H1 (cell line): Measurements from ENCODE around the gene PRRG2. TPM values are rescaled to one million over a fixed set of nuclear protein-coding genes. Genes with fewer than 3 reads are reported as not detected.

Source experiments
- CTCF ChIA-PET: fragments of 300-600 bp; sonication (Branson Sonifier 250); formaldehyde crosslinking; loops from one replicate; lab custom pipeline; 2021; ENCODE audit not compliant: partially characterized antibody; lab: Charles Lee
- POLR2A ChIA-PET: fragments of 300-600 bp; sonication (Branson Sonifier 250); formaldehyde crosslinking; loops from one replicate; lab custom pipeline; 2021; ENCODE audit warnings: inconsistent platforms; ENCODE audit not compliant: partially characterized antibody; lab: Charles Lee
- DNase-seq, 2 experiments: peaks; one replicate each; pipeline versions ENCODE4 v3.0.0 to v3.0.0-alpha.2; 2010 to 2022; ENCODE audit warnings: low spot score in 2 of 2, low read depth in 1 of 2, mixed read lengths in 1 of 2
- FAIRE-seq: peaks from 2 replicates; lab custom pipeline; 2011; peaks lifted over from hg19 to GRCh38; lab: Jason Lieb, UNC
- H2AFZ ChIP-seq: 2 replicates; pipeline ENCODE4 v1.8.1; 2012; ENCODE audit warnings: low read length, inconsistent platforms
- H2AK5ac ChIP-seq: 2 replicates; pipeline ENCODE4 v1.6.1; 2013; ENCODE audit warnings: low read depth, low read length
- H2BK120ac ChIP-seq: replicated peaks from 2 replicates; pipeline ENCODE3; 2013; ENCODE audit warnings: low read depth, low read length, inconsistent platforms
- H2BK12ac ChIP-seq: 2 replicates; pipeline ENCODE4 v1.6.1; 2013; ENCODE audit warnings: low read depth, low read length
- H2BK15ac ChIP-seq: 2 replicates; pipeline ENCODE4 v1.6.1; 2013; ENCODE audit warnings: low read length
- H2BK20ac ChIP-seq: 2 replicates; pipeline ENCODE4 v1.6.1; 2013; ENCODE audit warnings: low read length
- H2BK5ac ChIP-seq: 2 replicates; pipeline ENCODE4 v1.6.1; 2013; ENCODE audit warnings: low read depth, low read length
- H3K14ac ChIP-seq: 2 replicates; pipeline ENCODE4 v1.6.1; 2013; ENCODE audit warnings: inconsistent platforms; ENCODE audit not compliant: insufficient read length
- H3K18ac ChIP-seq: 2 replicates; pipeline ENCODE4 v1.6.1; 2013; ENCODE audit warnings: low read length; ENCODE audit errors: extremely low read depth
- H3K23ac ChIP-seq: 2 replicates; pipeline ENCODE4 v1.6.1; 2013; ENCODE audit warnings: inconsistent platforms; ENCODE audit not compliant: insufficient read length
- H3K23me2 ChIP-seq: 2 replicates; pipeline ENCODE4 v1.6.1; 2013; ENCODE audit warnings: low read depth, low read length
- H3K27ac ChIP-seq: 2 replicates; pipeline ENCODE4 v1.6.1; 2011; ENCODE audit warnings: low read depth, low read length, inconsistent platforms
- H3K27me3 ChIP-seq, 4 experiments: replicated peaks in 1 of 4; 1 replicate in 1 of 4; 2 replicates in 3 of 4; pipeline versions ENCODE4 v1.6.1 to v1.8.1; 2011 to 2013; ENCODE audit warnings: low read length in 3 of 4, mild to moderate bottlenecking in 3 of 4, inconsistent platforms in 2 of 4, mixed read lengths in 2 of 4, moderate library complexity in 1 of 4; ENCODE audit not compliant: control insufficient read depth in 3 of 4, insufficient read depth in 3 of 4; ENCODE audit errors: extremely low read depth in 1 of 4
- H3K36me3 ChIP-seq, 4 experiments: 2 replicates each; pipeline versions ENCODE4 v1.6.1 to v1.8.1; 2011 to 2013; ENCODE audit warnings: mild to moderate bottlenecking in 4 of 4, low read length in 3 of 4, moderate library complexity in 2 of 4, control low read depth in 1 of 4, inconsistent platforms in 1 of 4; ENCODE audit not compliant: insufficient read depth in 4 of 4, control insufficient read depth in 2 of 4
- H3K4ac ChIP-seq: replicated peaks from 2 replicates; pipeline ENCODE3; 2013; ENCODE audit warnings: low read length, low read depth, mixed read lengths, inconsistent platforms; ENCODE audit not compliant: insufficient read length
- H3K4me1 ChIP-seq, 4 experiments: replicated peaks in 1 of 4; 1 replicate in 1 of 4; 2 replicates in 3 of 4; pipeline versions ENCODE4 v1.6.1 to v1.8.1; 2011 to 2013; ENCODE audit warnings: low read length in 3 of 4, inconsistent platforms in 2 of 4, mixed read lengths in 1 of 4; ENCODE audit not compliant: insufficient read depth in 4 of 4, control insufficient read depth in 3 of 4
- H3K4me2 ChIP-seq, 2 experiments: 2 replicates each; pipeline versions ENCODE4 v1.6.1 to v1.8.1; 2011 to 2013; ENCODE audit warnings: low read depth in 2 of 2, low read length in 2 of 2, control low read depth in 1 of 2, inconsistent platforms in 1 of 2, mild to moderate bottlenecking in 1 of 2; ENCODE audit not compliant: insufficient read depth in 1 of 2
- H3K4me3 ChIP-seq, 4 experiments: fragments of 200-600, 300-600 bp in 1 of 4; sonication (generic), shearing (Covaris generic), sonication (Bioruptor Twin) in 1 of 4; 2 replicates each; pipeline versions ENCODE4 v1.5.1 to v1.8.1; 2011 to 2016; ENCODE audit warnings: low read length in 4 of 4, low read depth in 3 of 4, control low read depth in 2 of 4, inconsistent platforms in 2 of 4, mild to moderate bottlenecking in 2 of 4, mixed read lengths in 1 of 4, moderate library complexity in 1 of 4; ENCODE audit not compliant: insufficient read depth in 2 of 4; ENCODE audit errors: extremely low read depth in 1 of 4
- H3K56ac ChIP-seq: replicated peaks from 2 replicates; pipeline ENCODE3; 2013; ENCODE audit warnings: low read depth, mild to moderate bottlenecking, mixed read lengths, low read length, inconsistent platforms; ENCODE audit not compliant: insufficient read length
- H3K79me1 ChIP-seq: 2 replicates; pipeline ENCODE4 v1.6.1; 2013; ENCODE audit warnings: low read depth, low read length, control low read depth
- H3K79me2 ChIP-seq, 2 experiments: 2 replicates each; pipeline versions ENCODE4 v1.6.1 to v1.8.1; 2012 to 2013; ENCODE audit warnings: low read length in 2 of 2, mild to moderate bottlenecking in 2 of 2, inconsistent platforms in 1 of 2; ENCODE audit not compliant: insufficient read depth in 2 of 2, control insufficient read depth in 1 of 2
- H3K9ac ChIP-seq, 4 experiments: replicated peaks in 1 of 4; 1 replicate in 1 of 4; 2 replicates in 3 of 4; pipeline versions ENCODE4 v1.6.1 to v1.8.1; 2011 to 2013; ENCODE audit warnings: low read depth in 3 of 4, low read length in 3 of 4, control low read depth in 2 of 4, mild to moderate bottlenecking in 2 of 4, moderate library complexity in 2 of 4, inconsistent platforms in 1 of 4; ENCODE audit errors: extremely low read depth in 1 of 4
- H3K9me3 ChIP-seq, 2 experiments: 2 replicates each; pipeline versions ENCODE4 v1.6.1 to v1.8.1; 2012 to 2013; ENCODE audit warnings: mild to moderate bottlenecking in 2 of 2, moderate library complexity in 2 of 2, control low read depth in 1 of 2, inconsistent platforms in 1 of 2, low read depth in 1 of 2, low read length in 1 of 2, mixed read lengths in 1 of 2; ENCODE audit not compliant: insufficient read depth in 2 of 2
- H4K20me1 ChIP-seq, 2 experiments: replicated peaks in 1 of 2; 2 replicates each; pipeline versions ENCODE3 to v1.8.1; 2011 to 2013; ENCODE audit warnings: inconsistent platforms in 2 of 2, low read length in 2 of 2, mild to moderate bottlenecking in 1 of 2; ENCODE audit not compliant: insufficient read depth in 2 of 2, control insufficient read depth in 1 of 2
- H4K5ac ChIP-seq: 2 replicates; pipeline ENCODE4 v1.6.1; 2013; ENCODE audit warnings: low read length, low read depth, mixed read lengths, inconsistent platforms; ENCODE audit not compliant: insufficient read length
- H4K8ac ChIP-seq: 2 replicates; pipeline ENCODE4 v1.8.0; 2013; ENCODE audit warnings: mild to moderate bottlenecking, moderate library complexity, low read length, inconsistent platforms; ENCODE audit not compliant: insufficient read depth; ENCODE audit errors: extremely low read depth
- H4K91ac ChIP-seq: replicated peaks from 2 replicates; pipeline ENCODE3; 2013; ENCODE audit warnings: low read length, mixed read lengths, inconsistent platforms; ENCODE audit not compliant: insufficient read length
- CEBPB ChIP-seq: IDR thresholded peaks from 2 replicates; pipeline ENCODE4 v1.6.1; 2012; ENCODE audit warnings: low read depth, low read length
- CHD2 ChIP-seq: IDR thresholded peaks from 2 replicates; pipeline ENCODE4 v1.6.1; 2012; ENCODE audit warnings: low read length, improper control_type of control experiment
- EGR1 ChIP-seq: IDR thresholded peaks from 2 replicates; pipeline ENCODE4 v1.6.1; 2011; ENCODE audit warnings: low read depth, low read length, borderline replicate concordance
- HDAC2 ChIP-seq, 2 experiments: fragments of 300-600 bp in 1 of 2; sonication (generic) in 1 of 2; IDR thresholded peaks; 2 replicates each; pipeline ENCODE4 v1.6.1; 2011 to 2012; ENCODE audit warnings: low read depth in 2 of 2, low read length in 2 of 2, mild to moderate bottlenecking in 2 of 2, moderate library complexity in 2 of 2, borderline replicate concordance in 1 of 2, inconsistent platforms in 1 of 2
- KDM1A ChIP-seq: fragments of 200-600, 300-600 bp; sonication (generic); IDR thresholded peaks from 2 replicates; pipeline ENCODE4 v1.7.1; 2016; ENCODE audit warnings: mild to moderate bottlenecking, low read length, borderline replicate concordance
- SP2 ChIP-seq: IDR thresholded peaks from 2 replicates; pipeline ENCODE4 v1.6.1; 2012; ENCODE audit warnings: mild to moderate bottlenecking, low read length, inconsistent platforms
- SP4 ChIP-seq: IDR thresholded peaks from 2 replicates; pipeline ENCODE4 v1.6.1; 2012; ENCODE audit warnings: low read length, inconsistent platforms
- WGBS, 2 experiments: shearing (Covaris generic) in 1 of 2; methylation state at CpG; one replicate each; pipeline versions ENCODE4 v1.1.6 to v1.1.7; 2013 to 2015; ENCODE audit warnings: low lambda C conversion rate in 2 of 2, mixed read lengths in 2 of 2, inconsistent platforms in 1 of 2, low coverage in 1 of 2, missing lambda C conversion rate in 1 of 2; ENCODE audit not compliant: insufficient replicate concordance in 2 of 2, insufficient coverage in 1 of 2, insufficient read length in 1 of 2; ENCODE audit errors: extremely low coverage in 1 of 2, missing lambda C conversion rate in 1 of 2; 5-methylcytosine and 5-hydroxymethylcytosine counted together
- polyA plus RNA-seq, 7 experiments: library from polyadenylated mRNA; depleted of rRNA in 3 of 7; stranded (reverse) in 5 of 7; unstranded in 2 of 7; fragments of >200 nt in 5 of 7; fragments of 200-250 nt in 2 of 7; gene quantifications; 1 replicate in 5 of 7; 2 replicates in 1 of 7; 4 replicates in 1 of 7; pipeline versions ENCODE4 v1.2.1 to v1.2.3, GENCODE V29; 2011 to 2013; ENCODE audit warnings: missing spikeins in 2 of 7, mixed read lengths in 2 of 7
- total RNA-seq: library from RNA; stranded (reverse); fragmentation: NEBNext Ultra II Directional; extraction: Animal tissue kit (Norgen Biotek cat#: 25700); gene quantifications from 2 replicates; pipeline ENCODE4 v1.2.1, GENCODE V29; 2021
- TF ChIP-seq, protein P1 (sequence below): IDR thresholded peaks from 2 replicates; pipeline ENCODE4 v1.6.1; 2011; ENCODE audit warnings: low read length, improper control_type of control experiment
- TF ChIP-seq, protein P2 (sequence below): IDR thresholded peaks from 2 replicates; pipeline ENCODE4 v1.6.1; 2012; ENCODE audit warnings: inconsistent platforms

Gene PRRG2
- total and polyA plus RNA-seq, 2 of the 8 experiments (the other 6 are each of a cell fraction or from before 2014, with no cell fraction given): 4.1 to 5.6 TPM

DNA sequence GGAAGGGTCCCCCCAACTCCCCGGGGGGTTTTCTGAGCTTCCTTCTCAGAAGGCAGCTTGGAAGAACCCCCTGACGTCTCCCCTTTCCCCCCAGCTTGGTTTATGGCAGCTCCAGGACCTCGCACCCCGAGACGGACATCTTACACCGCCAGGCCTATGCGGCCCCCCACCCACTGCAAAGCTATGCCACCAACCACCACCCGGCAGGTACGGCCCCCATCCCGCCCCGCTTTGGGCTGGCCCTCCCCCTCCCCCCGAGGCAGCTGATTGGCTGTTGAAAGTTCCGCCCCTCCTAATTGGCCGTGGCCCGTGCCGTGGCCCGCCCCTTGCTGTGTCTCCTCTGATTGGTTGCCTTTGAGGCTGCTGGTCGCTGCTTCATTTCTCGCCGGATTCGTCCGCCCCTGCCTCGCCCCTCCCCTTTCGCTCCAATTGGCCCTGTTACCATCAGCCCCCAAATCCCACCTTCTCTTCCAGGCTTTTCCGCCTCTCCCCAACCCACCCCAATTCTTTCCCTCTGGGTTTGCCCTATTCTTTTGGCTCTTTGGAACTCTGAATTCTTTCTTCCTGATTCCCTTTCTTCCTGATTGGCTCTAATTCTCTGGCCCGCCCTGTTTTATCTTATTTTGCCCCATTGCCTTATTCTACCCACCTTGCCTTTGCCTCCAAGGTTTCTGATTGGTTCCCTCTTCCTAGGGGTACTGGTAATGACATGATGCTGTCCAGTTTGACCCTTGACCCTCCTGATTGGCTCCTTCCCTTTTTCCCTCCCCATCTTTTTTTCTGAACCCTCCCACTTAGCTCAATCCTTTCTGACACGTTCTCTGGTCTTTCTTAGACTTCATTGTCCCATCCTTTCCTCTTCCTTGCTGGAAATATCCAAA is 12.4 kb downstream of the PRRG2 start:
- no peak overlapping the region for H2AK5ac ChIP-seq
- ChIA-PET CTCF (interaction anchor here (1.2 to 1.3 kb wide), 2 partner anchors 88 to 91 kb away, joined by 3 read pairs; no protein-coding TSS in a partner anchor), POLR2A (interaction anchor here (0.7 to 37.8 kb wide), 17 partner anchors 8 to 505 kb away, joined by 3 to 840 read pairs (median 4); partner anchors contain the start of genes NOSIP, PRMT1, PRRG2 and RPS11)
- no peak overlapping the region for H4K5ac ChIP-seq
- peak overlapping the region; percentile 87 to 95 for H3K4me2 ChIP-seq
- no peak overlapping the region for H2AFZ ChIP-seq
- peaks cover 8% of the 10 kb centered on the region for H3K79me1 ChIP-seq
- H3K9ac ChIP-seq: peak overlapping the region; percentile 29 to 83 (median 44); a peak in 5 of 7 replicates
- H3K9me3 ChIP-seq: no peaks in the 10 kb centered on the region
- peaks cover under 1 to 6% of the 10 kb centered on the region in 2 experiments for H4K20me1 ChIP-seq
- 11% methylated on average over 14 of the region's 27 CpGs; no CpG with 5 or more reads in 1 of the 2 experiments for WGBS, 2 experiments
- H3K36me3 ChIP-seq: peaks cover 12 to 45% (median 26%) of the 10 kb centered on the region in 4 experiments
- peak overlapping the region; percentile 95 to 100 (median 96) for H3K4me3 ChIP-seq
- no peak overlapping the region; the same call in 1 of the 2 replicates for H2BK12ac ChIP-seq
- FAIRE-seq: peak; percentile 87
- H2BK120ac ChIP-seq: no peak overlapping the region
- H3K23ac ChIP-seq: no peak overlapping the region
- DNase-seq: peak; percentile 92 to 95
- peaks cover 3 to 9% (median 4%) of the 10 kb centered on the region in 4 experiments; a peak in 6 of 7 replicates for H3K4me1 ChIP-seq
- no peak overlapping the region for H3K4ac ChIP-seq
- no peak overlapping the region for H2BK15ac ChIP-seq
- peak overlapping the region; percentile 39 for H3K27ac ChIP-seq
- peak overlapping the region; percentile 92; the same call in 1 of the 2 replicates for H2BK5ac ChIP-seq
- H3K79me2 ChIP-seq: peaks cover 4 to 34% of the 10 kb centered on the region in 2 experiments; a peak in 3 of 4 replicates
- no peak overlapping the region for H4K8ac ChIP-seq
- H3K27me3 ChIP-seq: no peaks in the 10 kb centered on the region
- H2BK20ac ChIP-seq: no peak overlapping the region
- no peak overlapping the region for H3K56ac ChIP-seq
- peak overlapping the region; percentile 68; the same call in 1 of the 2 replicates for H3K18ac ChIP-seq
- H3K23me2 ChIP-seq: peaks cover 20% of the 10 kb centered on the region
- H3K14ac ChIP-seq: no peak overlapping the region
- no peak overlapping the region for H4K91ac ChIP-seq
- TF ChIP-seq, protein P1, sequence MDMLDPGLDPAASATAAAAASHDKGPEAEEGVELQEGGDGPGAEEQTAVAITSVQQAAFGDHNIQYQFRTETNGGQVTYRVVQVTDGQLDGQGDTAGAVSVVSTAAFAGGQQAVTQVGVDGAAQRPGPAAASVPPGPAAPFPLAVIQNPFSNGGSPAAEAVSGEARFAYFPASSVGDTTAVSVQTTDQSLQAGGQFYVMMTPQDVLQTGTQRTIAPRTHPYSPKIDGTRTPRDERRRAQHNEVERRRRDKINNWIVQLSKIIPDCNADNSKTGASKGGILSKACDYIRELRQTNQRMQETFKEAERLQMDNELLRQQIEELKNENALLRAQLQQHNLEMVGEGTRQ: 0 out of 2 replicates have a peak, but pooled peaks have one; percentile 26
- TF ChIP-seq SP4 (peak; percentile 59; the same call in 1 of the 2 replicates), CHD2 (peak; percentile 82), SP2 (peak; percentile 45; the same call in 1 of the 2 replicates), HDAC2 (IDR thresholded peaks at IDR 0.05; ENCODE audit: borderline replicate concordance in 1 of 2, low read depth in 2 of 2, low read length in 2 of 2) (no peak), KDM1A (peak; percentile 87; the same call in 1 of the 2 replicates), EGR1 (no peak), CEBPB (no peak)
- TF ChIP-seq, protein P2, sequence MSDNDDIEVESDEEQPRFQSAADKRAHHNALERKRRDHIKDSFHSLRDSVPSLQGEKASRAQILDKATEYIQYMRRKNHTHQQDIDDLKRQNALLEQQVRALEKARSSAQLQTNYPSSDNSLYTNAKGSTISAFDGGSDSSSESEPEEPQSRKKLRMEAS: peak; percentile 46
